Naive thymus-derived CD8-positive, alpha-beta T cell (primary cell): Measurements from ENCODE around the gene AAK1. TPM values are rescaled to one million over a fixed set of nuclear protein-coding genes. Genes with fewer than 3 reads are reported as not detected.
"Not testable (repeated sequence)": the region's sequence is repeated elsewhere in the genome, so short reads cannot be mapped to it uniquely, and the experiment has no call there.

Source experiments
- ATAC-seq, 2 donors: fragments of 150-1000 bp; cut with Tn5 transposase in 1 of 2; sonication (Bioruptor Pico), chemical (Tn5 transposase) in 1 of 2; 1 replicate in 1 of 2; 2 replicates in 1 of 2; pipeline ENCODE4 v1.10.0; 2021; ENCODE audit warnings: mild to moderate bottlenecking in 2 of 2, moderate library complexity in 2 of 2
- POLR2A ChIA-PET: fragments of 350-600 bp; sonication (Branson Sonifier 250); formaldehyde crosslinking; loops from one replicate; lab custom pipeline; 2021; ENCODE audit warnings: antibody characterized with exemption; lab: Charles Lee
- DNase-seq, 10 donors: peaks; one replicate each; pipeline versions ENCODE4 v3.0.0 to v3.0.0-alpha.2; 2020 to 2022
- H3K27ac Mint-ChIP-seq, 10 donors: one replicate each; pipeline ENCODE4 v1.8.0; 2020 to 2022; ENCODE audit warnings: mild to moderate bottlenecking in 10 of 10, mixed read lengths in 10 of 10, moderate library complexity in 4 of 10, inconsistent platforms in 1 of 10
- H3K27me3 Mint-ChIP-seq, 5 donors: one replicate each; pipeline ENCODE4 v1.8.0; 2021 to 2022; ENCODE audit warnings: mixed read lengths in 5 of 5
- H3K36me3 Mint-ChIP-seq, 3 donors: one replicate each; pipeline ENCODE4 v1.8.0; 2020 to 2022; ENCODE audit warnings: mixed read lengths in 3 of 3, mild to moderate bottlenecking in 2 of 3, inconsistent platforms in 1 of 3
- H3K4me1 Mint-ChIP-seq, 4 donors: one replicate each; pipeline ENCODE4 v1.8.0; 2021 to 2022; ENCODE audit warnings: mixed read lengths in 4 of 4
- H3K4me3 Mint-ChIP-seq, 10 donors: one replicate each; pipeline ENCODE4 v1.8.0; 2020 to 2022; ENCODE audit warnings: mild to moderate bottlenecking in 10 of 10, mixed read lengths in 10 of 10, moderate library complexity in 6 of 10, inconsistent platforms in 1 of 10
- H3K9me3 Mint-ChIP-seq, 9 donors: one replicate each; pipeline ENCODE4 v1.8.0; 2020 to 2022; ENCODE audit warnings: mixed read lengths in 9 of 9, mild to moderate bottlenecking in 3 of 9, inconsistent platforms in 1 of 9, moderate library complexity in 1 of 9
- polyA plus RNA-seq, 3 donors: library from polyadenylated mRNA; unstranded; fragments of 300-500 nt; fragmentation: Illumina TruSeq; gene quantifications; one replicate each; pipeline ENCODE4 v1.2.3, GENCODE V29; 2021
- total RNA-seq, 8 experiments: library from RNA in 2 of 8; stranded (reverse) in 2 of 8; gene quantifications; one replicate each; pipeline ENCODE4 v1.2.3 and lab custom pipeline; 2021 to 2026

AAK1 gene
- total and polyA plus RNA-seq, 5 experiments from 2014 or later: 59.8 to 222 (median 106) TPM

DNA sequence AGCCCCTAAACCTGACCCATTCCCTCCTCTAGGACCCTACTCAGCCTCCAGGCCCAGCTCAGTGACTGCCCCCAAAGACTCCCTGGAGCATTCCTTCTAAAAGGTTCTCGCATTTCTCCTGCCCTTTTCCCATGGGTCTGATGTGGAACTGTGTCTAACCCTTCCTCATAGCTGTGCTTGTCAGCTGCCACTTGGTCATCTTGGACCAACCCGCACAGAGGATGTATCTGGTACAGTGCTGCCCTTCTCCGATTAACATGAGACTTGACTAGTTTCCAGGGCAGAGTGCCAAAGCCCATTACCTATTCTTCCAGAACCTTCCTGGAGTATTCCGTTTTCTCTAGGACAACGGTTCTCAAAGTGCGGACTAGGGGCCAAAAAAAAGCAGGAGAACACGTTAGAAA, 205.8 kb downstream of the AAK1 start:
- DNase-seq (no peak), ATAC-seq (no peak)
- Mint-ChIP-seq H3K9me3 (peaks cover 0 to 4% (median 0%) of the 10 kb centered on the region in 9 donors), H3K4me3 (peak overlapping the region; percentile 87 to 99 (median 98)), H3K27ac (peak overlapping the region; percentile 94 to 100 (median 99)), H3K4me1 (peaks cover 7 to 46% (median 42%) of the 10 kb centered on the region in 4 donors), H3K27me3 (no peaks in the 10 kb centered on the region), H3K36me3 (peaks cover 0 to 9% (median 9%) of the 10 kb centered on the region in 3 donors)
- POLR2A ChIA-PET: interaction anchor here (0.6 to 2.0 kb wide), 14 partner anchors 9 to 1692 kb away, joined by 3 to 8 read pairs (median 4); partner anchors contain the start of genes AAK1, GFPT1, MCEE and MXD1

DNA sequence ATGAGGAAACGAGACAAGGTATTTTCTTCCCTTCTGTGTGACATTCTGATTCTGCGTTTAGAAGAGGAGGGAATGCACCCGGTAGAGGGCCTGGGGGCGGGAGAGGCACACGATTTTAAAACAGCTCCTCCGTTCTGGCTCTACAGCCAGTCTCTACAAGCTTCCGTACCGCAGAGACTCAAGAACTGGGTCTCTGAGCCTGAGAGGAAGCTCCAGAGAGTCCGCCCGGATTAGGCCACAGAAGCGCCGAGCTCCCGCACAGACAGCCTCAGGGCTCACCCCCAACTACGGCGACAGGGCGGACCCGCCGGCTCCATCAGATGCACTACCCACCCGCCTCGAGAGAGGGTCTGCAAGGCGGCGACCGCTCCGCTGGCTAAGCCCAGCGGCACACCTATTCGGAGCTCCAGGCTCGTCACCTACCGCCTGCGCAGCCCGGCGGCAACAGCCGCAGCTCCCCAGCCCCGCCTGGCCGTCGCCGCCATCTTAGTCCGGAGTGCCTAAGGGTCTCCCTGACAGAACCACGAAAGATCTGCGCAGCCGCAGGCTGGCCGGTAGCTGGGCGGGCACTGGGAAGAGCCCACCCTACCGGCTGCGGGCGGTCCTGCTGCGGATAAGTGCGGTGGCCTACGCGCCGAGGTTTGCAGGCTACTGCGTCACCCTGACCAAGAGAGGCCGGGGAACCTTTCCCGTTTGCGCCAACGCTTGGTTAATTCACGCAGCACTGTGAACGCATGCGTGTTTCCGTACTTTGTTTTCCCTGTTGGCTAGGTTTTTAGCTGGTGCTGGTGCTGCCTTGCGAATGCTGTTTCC, 206.4 kb downstream of the AAK1 start, which contains the start of gene NFU1:
Gene NFU1 (minus strand): TSS at position 498 of the 813 bp plus-strand sequence. CDS start 13 bp downstream, at position 485.
- peak within 1 kb of the TSS; percentile 94 to 100 (median 99) for H3K27ac Mint-ChIP-seq
- no peaks in the 10 kb centered on the region for H3K27me3 Mint-ChIP-seq
- H3K36me3 Mint-ChIP-seq: peaks cover 0 to 11% (median 9%) of the 10 kb centered on the region in 3 donors
- H3K9me3 Mint-ChIP-seq: peaks cover 0 to 4% (median 0%) of the 10 kb centered on the region in 9 donors
- H3K4me1 Mint-ChIP-seq: peaks cover 7 to 49% (median 43%) of the 10 kb centered on the region in 4 donors
- DNase-seq (peak; percentile 72 to 94 (median 90)), ATAC-seq (peak; percentile 82 to 86)
- H3K4me3 Mint-ChIP-seq: peak within 1 kb of the TSS; percentile 87 to 99 (median 98)
- POLR2A ChIA-PET: interaction anchor here (0.6 to 2.0 kb wide), 20 partner anchors 10 to 1693 kb away, joined by 3 to 8 read pairs (median 4); partner anchors contain the start of genes AAK1, C2orf42, GFPT1 and MCEE

DNA sequence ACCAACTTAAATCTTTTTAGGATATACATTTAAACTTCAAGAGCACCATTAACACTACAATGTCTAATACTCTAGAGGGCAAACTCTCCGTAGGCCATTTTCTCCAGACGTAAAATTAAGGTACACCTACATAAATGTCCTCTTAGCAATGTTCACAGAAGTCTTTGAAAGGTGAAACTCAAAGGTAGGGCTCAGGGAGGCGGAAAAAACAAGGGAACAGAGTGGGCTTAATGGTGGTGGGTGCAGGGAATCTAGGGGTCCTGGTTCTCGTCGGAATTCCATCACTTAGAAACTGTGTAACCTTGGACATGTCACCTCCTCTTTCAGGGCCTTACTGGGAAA, 207.0 kb downstream of the AAK1 start:
- Mint-ChIP-seq H3K4me3 (peak overlapping the region; percentile 87 to 99 (median 98)), H3K9me3 (peaks cover 0 to 4% (median 0%) of the 10 kb centered on the region in 9 donors), H3K27me3 (no peaks in the 10 kb centered on the region), H3K27ac (peak overlapping the region; percentile 94 to 100 (median 99)), H3K4me1 (peaks cover 7 to 54% (median 45%) of the 10 kb centered on the region in 4 donors), H3K36me3 (peaks cover 0 to 15% (median 9%) of the 10 kb centered on the region in 3 donors)
- ATAC-seq: peak; percentile 2 to 8
- POLR2A ChIA-PET: interaction anchor here (0.6 to 2.0 kb wide), 14 partner anchors 11 to 1693 kb away, joined by 3 to 8 read pairs (median 4); partner anchors contain the start of genes AAK1, C2orf42, GFPT1 and MCEE
- DNase-seq: peak in 1 of 10 donors; percentile 5

DNA sequence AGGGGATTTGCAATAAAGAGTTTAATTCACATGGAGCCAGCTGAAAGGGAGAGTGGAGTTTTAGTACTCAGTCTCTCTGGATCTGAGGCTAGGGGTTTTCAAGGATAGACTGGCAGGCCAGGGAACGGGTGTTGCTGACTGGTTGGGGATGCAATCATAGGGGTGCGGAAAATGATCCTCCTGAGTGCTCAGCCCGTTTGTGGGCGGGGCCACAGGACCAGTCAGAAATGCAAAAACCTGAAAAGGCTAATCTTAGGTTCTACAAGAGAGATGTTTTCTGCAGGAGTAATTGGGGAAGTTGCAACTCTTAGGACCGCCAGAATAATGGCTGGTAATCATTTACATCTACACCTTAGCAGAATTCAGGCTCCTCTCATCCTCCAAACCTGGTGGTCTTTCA, 208.8 kb downstream of the AAK1 start:
- no peaks in the 10 kb centered on the region for H3K27me3 Mint-ChIP-seq
- DNase-seq: no peak
- POLR2A ChIA-PET: no interaction called here
- H3K36me3 Mint-ChIP-seq: peaks cover 0 to 34% (median 10%) of the 10 kb centered on the region in 3 donors
- H3K27ac Mint-ChIP-seq: peak overlapping the region in 6 of 10 donors; percentile 9 to 85 (median 56)
- H3K9me3 Mint-ChIP-seq: peaks cover 0 to 3% (median 0%) of the 10 kb centered on the region in 9 donors
- no peak for ATAC-seq
- peak overlapping the region in 6 of 10 donors; percentile 21 to 75 (median 40) for H3K4me3 Mint-ChIP-seq
- H3K4me1 Mint-ChIP-seq: peaks cover 7 to 58% (median 47%) of the 10 kb centered on the region in 4 donors

DNA sequence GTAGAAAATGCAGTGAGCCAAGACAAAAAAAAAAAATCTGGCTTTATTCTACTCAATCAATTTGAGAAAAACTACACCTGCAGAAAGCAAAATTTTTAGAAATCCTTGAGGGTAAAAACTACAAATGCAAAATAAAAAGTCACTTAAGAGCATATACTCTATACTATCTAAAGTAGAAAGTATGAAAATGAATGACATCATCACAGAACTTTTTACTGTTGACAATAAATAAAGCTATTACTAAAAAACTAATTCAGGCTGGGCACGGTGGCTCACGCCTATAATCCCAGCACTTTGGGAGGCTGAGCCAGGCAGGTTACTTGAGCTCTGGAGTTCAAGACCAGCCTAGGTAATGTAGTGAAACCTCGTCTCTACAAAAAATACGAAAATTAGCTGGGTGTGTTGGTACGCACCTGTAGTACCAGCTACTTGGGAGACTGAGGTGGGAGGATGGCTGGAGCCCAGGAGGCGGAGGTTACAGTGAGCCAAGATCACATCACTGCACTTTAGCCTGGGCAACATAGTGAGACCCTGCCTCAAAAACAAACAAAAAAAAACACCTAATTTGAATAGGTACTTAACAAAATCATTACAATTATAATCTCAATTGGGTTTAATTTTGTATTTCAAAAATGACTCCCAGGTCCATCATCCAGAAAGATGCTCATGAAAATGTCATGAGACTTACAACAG, 213.9 kb downstream of the AAK1 start:
- H3K4me3 Mint-ChIP-seq: no peak overlapping the region
- H3K4me1 Mint-ChIP-seq: peaks cover 4 to 21% (median 12%) of the 10 kb centered on the region in 4 donors
- no peaks in the 10 kb centered on the region for H3K27me3 Mint-ChIP-seq
- peaks cover 0 to 71% (median 8%) of the 10 kb centered on the region in 3 donors for H3K36me3 Mint-ChIP-seq
- H3K27ac Mint-ChIP-seq: peak overlapping the region in 4 of 10 donors; percentile 19 to 56 (median 38)
- H3K9me3 Mint-ChIP-seq: no peaks in the 10 kb centered on the region
- ATAC-seq (no peak), DNase-seq (no peak)
- POLR2A ChIA-PET: no interaction called here

DNA sequence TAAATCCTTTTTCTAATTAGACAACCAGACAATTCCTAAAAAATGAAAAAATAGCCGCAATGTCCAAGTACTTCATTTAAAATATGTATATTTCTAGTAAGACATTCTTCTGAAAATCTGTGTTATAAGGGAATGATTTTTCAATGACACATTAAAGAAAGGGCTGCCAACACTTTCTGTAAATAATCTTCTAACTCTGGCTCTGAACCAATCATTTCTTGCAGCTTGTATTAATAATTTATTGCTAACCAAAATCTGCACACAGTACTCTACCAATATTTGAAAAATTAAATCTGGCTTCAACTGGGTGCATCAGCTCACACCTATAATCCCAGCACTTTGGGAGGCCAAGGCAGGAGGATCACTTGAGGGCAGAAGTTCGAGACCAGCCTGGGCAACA, 214.6 kb downstream of the AAK1 start:
- POLR2A ChIA-PET: no interaction called here
- Mint-ChIP-seq H3K4me1 (peaks cover 0 to 16% (median 9%) of the 10 kb centered on the region in 4 donors), H3K4me3 (no peak overlapping the region), H3K27ac (peak overlapping the region in 4 of 10 donors; percentile 15 to 41 (median 28)), H3K36me3 (peaks cover 0 to 70% (median 8%) of the 10 kb centered on the region in 3 donors), H3K27me3 (no peaks in the 10 kb centered on the region), H3K9me3 (no peaks in the 10 kb centered on the region)
- DNase-seq: no peak
- no peak for ATAC-seq

DNA sequence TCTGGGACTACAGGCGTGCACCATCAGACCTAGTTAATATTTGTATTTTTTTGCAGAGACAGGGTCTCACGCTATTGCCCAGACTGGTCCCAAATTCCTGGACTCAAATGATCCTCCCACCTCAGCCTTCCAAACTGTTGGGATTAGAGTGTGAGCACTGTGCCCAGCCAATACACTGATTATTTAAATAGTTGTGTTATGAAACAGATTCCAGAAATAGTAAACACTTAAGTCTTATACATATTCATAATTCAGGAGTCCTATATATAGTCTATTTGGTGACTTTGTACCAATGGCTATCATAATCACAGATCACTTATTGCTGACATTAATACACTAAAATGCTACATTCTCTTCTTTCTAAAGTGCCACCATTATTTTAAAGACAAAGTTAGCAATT, 219.1 kb downstream of the AAK1 start:
- DNase-seq: no peak
- Mint-ChIP-seq H3K36me3 (peaks cover 4 to 76% (median 13%) of the 10 kb centered on the region in 3 donors), H3K4me1 (peaks cover 0 to 4% (median under 1%) of the 10 kb centered on the region in 4 donors), H3K27ac (peak overlapping the region in 1 of 10 donors; percentile 20), H3K4me3 (no peak overlapping the region), H3K27me3 (no peaks in the 10 kb centered on the region), H3K9me3 (no peaks in the 10 kb centered on the region)
- no peak for ATAC-seq
- POLR2A ChIA-PET: no interaction called here

DNA sequence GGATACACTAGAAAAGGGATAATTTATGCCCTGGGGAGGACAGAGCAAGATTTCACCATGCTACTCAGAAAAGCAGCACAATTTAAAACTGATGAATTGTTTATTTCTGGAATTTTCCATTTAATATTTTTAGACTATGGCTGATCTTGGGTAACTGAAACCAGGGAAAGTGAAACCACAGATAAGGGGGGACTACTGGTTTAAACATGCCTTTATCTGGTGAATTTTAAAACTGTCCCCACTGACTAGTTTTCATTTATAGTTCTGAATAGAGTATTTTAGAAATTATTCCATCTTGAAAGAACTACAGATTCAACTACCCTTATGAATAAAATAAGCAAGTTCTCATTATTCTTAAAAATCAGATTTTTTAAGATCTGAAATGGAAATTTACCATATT, 221.3 kb downstream of the AAK1 start:
- POLR2A ChIA-PET: no interaction called here
- no peak overlapping the region for H3K4me3 Mint-ChIP-seq
- DNase-seq (no peak), ATAC-seq (no peak)
- no peaks in the 10 kb centered on the region for H3K27me3 Mint-ChIP-seq
- peaks cover 4 to 75% (median 10%) of the 10 kb centered on the region in 3 donors for H3K36me3 Mint-ChIP-seq
- H3K4me1 Mint-ChIP-seq: peaks cover 0 to 2% (median 0%) of the 10 kb centered on the region in 4 donors
- no peaks in the 10 kb centered on the region for H3K9me3 Mint-ChIP-seq
- peak overlapping the region in 3 of 10 donors; percentile 10 to 62 (median 26) for H3K27ac Mint-ChIP-seq

DNA sequence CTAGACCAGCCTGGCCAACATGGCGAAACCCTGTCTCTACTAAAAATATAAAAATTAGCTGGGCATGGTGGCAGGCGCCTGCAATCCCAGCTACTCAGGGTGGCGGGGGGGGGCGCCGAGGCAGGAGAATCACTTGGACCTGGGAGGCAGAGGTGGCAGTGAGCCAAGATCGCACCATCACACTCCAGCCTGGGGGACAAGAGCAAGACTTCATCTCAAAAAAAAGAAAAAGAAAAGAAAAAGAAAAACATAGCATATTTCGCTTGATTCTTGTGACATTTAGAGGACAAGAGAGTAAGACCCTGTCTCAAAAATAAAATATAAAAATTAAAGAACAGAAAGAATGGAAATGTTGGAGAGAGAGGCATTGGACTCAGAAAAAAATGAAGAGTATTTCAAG, 224.4 kb downstream of the AAK1 start:
- H3K9me3 Mint-ChIP-seq, POLR2A ChIA-PET, DNase-seq, ATAC-seq, H3K27ac Mint-ChIP-seq, H3K4me1 Mint-ChIP-seq, H3K27me3 Mint-ChIP-seq, H3K4me3 Mint-ChIP-seq: not testable (repeated sequence)
- peaks cover 4 to 77% (median 10%) of the 10 kb centered on the region in 3 donors for H3K36me3 Mint-ChIP-seq

DNA sequence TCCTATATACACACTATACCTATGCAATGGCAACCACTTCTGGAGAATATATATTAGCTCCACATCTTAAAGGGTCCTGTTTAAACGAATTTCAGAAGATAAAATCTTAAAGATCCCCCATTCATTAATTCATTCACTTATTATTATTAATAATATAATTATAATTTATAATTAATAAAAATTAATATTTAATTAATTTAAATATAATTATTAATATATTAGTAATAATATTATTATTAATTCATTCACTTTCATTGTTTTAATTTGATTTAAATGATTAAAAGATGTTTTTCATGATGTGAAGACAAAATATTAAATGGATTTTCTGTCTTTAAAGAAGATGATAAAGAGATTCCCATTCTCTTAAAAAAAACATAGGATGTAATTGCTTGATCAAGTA, 227.4 kb downstream of the AAK1 start:
- Mint-ChIP-seq H3K9me3 (peaks cover 0 to 2% (median 0%) of the 10 kb centered on the region in 9 donors), H3K27ac (no peak overlapping the region), H3K4me3 (no peak overlapping the region), H3K27me3 (no peaks in the 10 kb centered on the region), H3K4me1 (peaks cover 0 to 6% (median under 1%) of the 10 kb centered on the region in 4 donors), H3K36me3 (peaks cover 4 to 81% (median 14%) of the 10 kb centered on the region in 3 donors)
- DNase-seq: no peak
- POLR2A ChIA-PET: no interaction called here
- no peak for ATAC-seq
